Measurements from ENCODE around the gene ARID3B.

ARID3B gene

DNA sequence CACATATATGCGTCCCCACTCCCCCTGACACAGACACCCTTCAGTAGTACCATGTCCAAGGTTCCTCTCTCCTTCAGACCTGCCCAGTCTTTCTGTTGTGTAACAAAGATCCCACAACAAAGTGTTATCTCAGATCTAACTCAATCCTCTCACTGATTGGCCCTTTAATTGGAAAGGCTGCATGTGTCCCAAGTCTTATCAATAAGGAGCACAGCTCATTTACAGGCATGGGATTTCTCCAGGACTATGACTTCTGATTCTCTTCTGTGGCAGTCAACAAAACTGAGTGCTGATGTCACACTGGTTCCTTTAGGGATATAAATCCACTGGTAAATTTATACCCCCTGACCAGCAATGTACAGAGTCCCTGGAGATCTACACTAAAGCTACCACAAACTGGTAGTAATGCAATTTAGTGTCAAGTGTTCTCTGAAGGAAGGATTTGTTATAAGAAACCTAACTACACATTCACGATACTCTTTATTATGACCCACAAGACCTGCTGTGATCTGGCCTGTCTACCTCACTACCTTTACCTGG, 102.7 kb downstream of the ARID3B start:
- no peak for DNase-seq (ENCODE audit: low spot score)

DNA sequence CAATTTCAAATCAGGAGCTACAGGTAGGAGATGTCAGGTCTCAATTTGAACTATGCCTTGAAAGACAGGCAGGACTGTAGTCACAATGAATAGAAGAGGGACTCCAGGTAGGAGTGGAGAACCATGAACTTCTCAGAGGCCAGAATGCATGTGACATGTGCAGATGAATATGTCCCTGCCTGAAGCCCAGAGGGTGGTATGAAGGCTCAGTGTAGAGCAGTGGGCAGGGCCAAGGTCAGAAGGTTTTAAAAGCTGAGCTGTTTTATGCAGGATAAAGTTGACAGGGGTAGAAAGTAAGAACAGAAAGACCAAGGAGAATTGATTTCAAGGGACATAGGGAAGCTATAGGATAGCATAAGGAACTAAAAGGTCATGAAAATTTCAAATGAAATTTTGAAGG, 105.5 kb downstream of the ARID3B start:
- no peak for DNase-seq (ENCODE audit: low spot score)

All from CD4-positive, alpha-beta T cell treated with Interleukin-2 at 100 ng/mL for 4 hours (primary cell).